Measurements from ENCODE around the gene HNMT. TPM values are rescaled to one million over a fixed set of nuclear protein-coding genes. Genes with fewer than 3 reads are reported as not detected.

Gene HNMT
- total and polyA plus RNA-seq, 2 of the 13 experiments (the other 11 are each of a cell fraction or from before 2014, with no cell fraction given), result 279 to 309 TPM

GRCh38 chr2:137968477-137969417 lies 4.5 kb downstream of the HNMT start (continued):
- 0 out of 2 replicates have a peak, but pooled peaks have one; percentile 29 for TF ChIP-seq RERE (CRISPR knock-in tag; IDR thresholded peaks at IDR 0.05; ENCODE audit: low read depth)
- TF ChIP-seq DMAP1 (CRISPR knock-in tag; IDR thresholded peaks at IDR 0.05), result no peak
- TF ChIP-seq ATF2 (CRISPR knock-in tag; IDR thresholded peaks at IDR 0.05), result peak; percentile 31; the same call in 1 of the 2 replicates
- TF ChIP-seq ZBTB10 (CRISPR knock-in tag; IDR thresholded peaks at IDR 0.05; ENCODE audit: borderline replicate concordance), result no peak
- no peak for TF ChIP-seq HNRNPLL (IDR thresholded peaks at IDR 0.05; ENCODE audit: low read depth, low read length, poor library complexity, severe bottlenecking)
- TF ChIP-seq YEATS4 (CRISPR knock-in tag; IDR thresholded peaks at IDR 0.05; ENCODE audit: borderline replicate concordance), result peak; percentile 48; the same call in 1 of the 2 replicates
- no peak; the same call in 1 of the 2 replicates for TF ChIP-seq ZSCAN29 (CRISPR knock-in tag; conservative IDR thresholded peaks at IDR 0.05)
- TF ChIP-seq BCLAF1 (IDR thresholded peaks at IDR 0.05), result no peak
- no peak for TF ChIP-seq ZNF619 (CRISPR knock-in tag; IDR thresholded peaks at IDR 0.05)
- TF ChIP-seq GTF2F1 (IDR thresholded peaks at IDR 0.05; ENCODE audit: low read length), result no peak
- TF ChIP-seq ZBTB49 (CRISPR knock-in tag; IDR thresholded peaks at IDR 0.05; ENCODE audit: borderline replicate concordance), result no peak

Data from HepG2 (cell line).